Spleen (tissue), 7 donors: Measurements from ENCODE around the gene SEC14L2.

Experiments used
- CTCF ChIP-seq, 11 experiments: fragments of 200-600 bp in 7 of 11; fragments of 450-650 bp in 4 of 11; sonication (generic) in 4 of 11; IDR thresholded peaks in 8 of 11; conservative IDR thresholded peaks in 3 of 11; 1 replicate in 7 of 11; 2 replicates in 4 of 11; pipeline versions ENCODE4 v1.4.0 to v1.8.0; 2016 to 2021; ENCODE audit warnings: antibody characterized with exemption in 11 of 11, inconsistent platforms in 4 of 11, mild to moderate bottlenecking in 1 of 11
- POLR2A ChIP-seq, 3 donors: fragments of 450-650 bp; IDR thresholded peaks; one replicate each; pipeline ENCODE4 v1.5.1; 2017; ENCODE audit warnings: antibody characterized with exemption in 3 of 3, mild to moderate bottlenecking in 1 of 3
- donor health status: DM: no; HTN: no; CAD: no; lungs with moderate emphysema.
- donor health status: DM: no; HTN: no; CAD: no.
- donor health status: DM: no; HTN: no; CAD: no.

GRCh38 chr22:30432520-30432919 lies 35.7 kb downstream of the SEC14L2 start:
- TF ChIP-seq CTCF (IDR thresholded peaks at IDR 0.05 in 8 of 11, conservative IDR thresholded peaks at IDR 0.05 in 3 of 11) (no peak), POLR2A (IDR thresholded peaks at IDR 0.05) (no peak)
